ENCODE results near the gene GRID1. TPM values are rescaled to one million over a fixed set of nuclear protein-coding genes. Genes with fewer than 3 reads are reported as not detected.
A peak's percentile ranks its signal among the peaks of the same experiment; 100 is the strongest.

GRID1 gene
- total and polyA plus RNA-seq, 9 of the 15 experiments (the other 6 are each of a cell fraction or from before 2014, with no cell fraction given): 0.01 to 7.2 (median 1.2) TPM

DNA sequence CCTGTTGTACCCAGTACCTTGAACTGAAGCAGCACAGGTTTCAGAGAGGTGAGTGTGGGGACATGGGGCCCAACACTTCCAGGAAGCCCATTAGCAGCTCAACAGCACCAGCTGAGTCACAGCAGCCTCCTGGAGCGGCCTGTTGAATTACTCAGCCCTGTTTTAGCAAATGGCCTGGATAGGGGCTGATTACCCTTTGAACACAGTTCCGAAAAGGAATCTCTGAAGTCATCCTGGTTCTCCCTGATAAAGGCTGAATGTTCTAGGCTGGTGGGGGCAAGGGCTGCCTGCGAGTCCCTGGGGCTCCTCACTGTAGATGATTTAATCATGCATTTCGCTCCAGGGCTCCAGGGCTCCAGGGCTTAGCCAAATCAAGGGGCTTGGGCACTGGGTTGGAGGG lies 287.5 kb downstream of the GRID1 start (continued):
- TF ChIP-seq, protein P1, sequence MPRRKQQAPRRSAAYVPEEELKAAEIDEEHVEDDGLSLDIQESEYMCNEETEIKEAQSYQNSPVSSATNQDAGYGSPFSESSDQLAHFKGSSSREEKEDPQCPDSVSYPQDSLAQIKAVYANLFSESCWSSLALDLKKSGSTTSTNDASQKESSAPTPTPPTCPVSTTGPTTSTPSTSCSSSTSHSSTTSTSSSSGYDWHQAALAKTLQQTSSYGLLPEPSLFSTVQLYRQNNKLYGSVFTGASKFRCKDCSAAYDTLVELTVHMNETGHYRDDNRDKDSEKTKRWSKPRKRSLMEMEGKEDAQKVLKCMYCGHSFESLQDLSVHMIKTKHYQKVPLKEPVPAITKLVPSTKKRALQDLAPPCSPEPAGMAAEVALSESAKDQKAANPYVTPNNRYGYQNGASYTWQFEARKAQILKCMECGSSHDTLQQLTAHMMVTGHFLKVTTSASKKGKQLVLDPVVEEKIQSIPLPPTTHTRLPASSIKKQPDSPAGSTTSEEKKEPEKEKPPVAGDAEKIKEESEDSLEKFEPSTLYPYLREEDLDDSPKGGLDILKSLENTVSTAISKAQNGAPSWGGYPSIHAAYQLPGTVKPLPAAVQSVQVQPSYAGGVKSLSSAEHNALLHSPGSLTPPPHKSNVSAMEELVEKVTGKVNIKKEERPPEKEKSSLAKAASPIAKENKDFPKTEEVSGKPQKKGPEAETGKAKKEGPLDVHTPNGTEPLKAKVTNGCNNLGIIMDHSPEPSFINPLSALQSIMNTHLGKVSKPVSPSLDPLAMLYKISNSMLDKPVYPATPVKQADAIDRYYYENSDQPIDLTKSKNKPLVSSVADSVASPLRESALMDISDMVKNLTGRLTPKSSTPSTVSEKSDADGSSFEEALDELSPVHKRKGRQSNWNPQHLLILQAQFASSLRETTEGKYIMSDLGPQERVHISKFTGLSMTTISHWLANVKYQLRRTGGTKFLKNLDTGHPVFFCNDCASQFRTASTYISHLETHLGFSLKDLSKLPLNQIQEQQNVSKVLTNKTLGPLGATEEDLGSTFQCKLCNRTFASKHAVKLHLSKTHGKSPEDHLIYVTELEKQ (CRISPR knock-in tag; IDR thresholded peaks at IDR 0.05): no peak
- TF ChIP-seq FOXM1 (IDR thresholded peaks at IDR 0.05; ENCODE audit: low read depth): 0 out of 2 replicates have a peak, but pooled peaks have one; percentile 34
- TF ChIP-seq FOXM1 (CRISPR knock-in tag; IDR thresholded peaks at IDR 0.05; ENCODE audit: low read depth): no peak
- no peak for TF ChIP-seq TFAM (CRISPR knock-in tag; conservative IDR thresholded peaks at IDR 0.05)
- peak; percentile 76; the same call in 1 of the 2 replicates for TF ChIP-seq ETS1 (conservative IDR thresholded peaks at IDR 0.05; ENCODE audit: control insufficient read depth, low read depth, low read length)
- no peak for TF ChIP-seq MGA (IDR thresholded peaks at IDR 0.05)
- TF ChIP-seq ZFX (CRISPR knock-in tag; IDR thresholded peaks at IDR 0.05): peak; percentile 69
- no peak for TF ChIP-seq TSC22D4 (tag; IDR thresholded peaks at IDR 0.05)
- TF ChIP-seq TAF1 (IDR thresholded peaks at IDR 0.05; ENCODE audit: control insufficient read depth, extremely low read depth, insufficient read depth, low read length, severe bottlenecking): peak; percentile 39
- TF ChIP-seq POLR3A (IDR thresholded peaks at IDR 0.05; ENCODE audit: borderline replicate concordance, extremely low read depth, insufficient read depth, insufficient read length): no peak
- peak; percentile 92 for TF ChIP-seq DPF2 (IDR thresholded peaks at IDR 0.05)
- TF ChIP-seq ZZZ3 (IDR thresholded peaks at IDR 0.05): no peak
